ENCODE data around the gene SYPL2. TPM values are rescaled to one million over a fixed set of nuclear protein-coding genes. Genes with fewer than 3 reads are reported as not detected.

The SYPL2 gene
- total and polyA plus RNA-seq, 2 of the 8 experiments (the other 6 are each of a cell fraction or from before 2014, with no cell fraction given): 1.5 TPM

GRCh38 chr1:109502364-109502851 is 36.1 kb downstream of the SYPL2 start (continued):
- no peak for TF ChIP-seq CHD7 (IDR thresholded peaks at IDR 0.05; ENCODE audit: insufficient replicate concordance, low read length)
